Muscle layer of duodenum (tissue), 2 donors: Measurements from ENCODE around the gene NUP54.

Experiments used
- H3K27ac ChIP-seq: one replicate; pipeline ENCODE4 v1.7.0; 2013; ENCODE audit warnings: mild to moderate bottlenecking, low read length
- H3K27me3 ChIP-seq: one replicate; pipeline ENCODE4 v1.7.0; 2013; ENCODE audit warnings: low read depth, mild to moderate bottlenecking, control low read depth, low read length
- H3K36me3 ChIP-seq, 2 donors: one replicate each; pipeline ENCODE4 v1.7.0; 2013; ENCODE audit warnings: low read length in 2 of 2, control low read depth in 1 of 2, mild to moderate bottlenecking in 1 of 2; ENCODE audit not compliant: insufficient read depth in 2 of 2, control insufficient read depth in 1 of 2
- H3K4me1 ChIP-seq, 2 donors: one replicate each; pipeline ENCODE4 v1.7.0; 2013; ENCODE audit warnings: low read length in 2 of 2, mild to moderate bottlenecking in 2 of 2, control low read depth in 1 of 2, moderate library complexity in 1 of 2; ENCODE audit not compliant: insufficient read depth in 2 of 2, control insufficient read depth in 1 of 2
- H3K4me3 ChIP-seq, 2 donors: one replicate each; pipeline ENCODE4 v1.7.0; 2013; ENCODE audit warnings: low read length in 2 of 2, low read depth in 1 of 2, mild to moderate bottlenecking in 1 of 2
- H3K9me3 ChIP-seq, 2 donors: one replicate each; pipeline ENCODE4 v1.7.0; 2013; ENCODE audit warnings: low read length in 2 of 2, control low read depth in 1 of 2, mild to moderate bottlenecking in 1 of 2; ENCODE audit not compliant: control insufficient read depth in 1 of 2
- donor health status: healthy.

The NUP54 gene

DNA sequence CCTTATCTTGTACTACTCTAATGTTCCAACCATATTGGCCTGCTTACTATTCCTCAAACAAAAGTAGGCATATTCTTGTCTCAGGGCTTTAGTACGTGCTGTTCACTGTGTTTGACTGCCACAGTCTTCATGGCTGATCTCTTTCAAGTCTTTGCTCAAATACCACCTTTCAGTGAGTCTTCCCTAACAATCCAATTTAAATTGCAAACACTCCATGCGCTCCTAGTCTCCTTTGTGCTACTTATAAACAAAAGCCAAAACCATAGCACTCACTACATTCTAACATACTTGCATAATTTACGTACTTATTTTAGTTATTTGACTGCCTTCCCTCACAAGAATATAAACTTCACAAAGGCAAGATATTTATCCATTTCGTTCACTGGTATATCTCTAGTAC lies 75.4 kb downstream of the NUP54 start:
- H3K4me3 ChIP-seq, result no peak overlapping the region
- H3K4me1 ChIP-seq, result no peaks in the 10 kb centered on the region
- no peaks in the 10 kb centered on the region for H3K9me3 ChIP-seq
- H3K27me3 ChIP-seq, result no peaks in the 10 kb centered on the region
- H3K27ac ChIP-seq, result no peak overlapping the region
- no peaks in the 10 kb centered on the region for H3K36me3 ChIP-seq

DNA sequence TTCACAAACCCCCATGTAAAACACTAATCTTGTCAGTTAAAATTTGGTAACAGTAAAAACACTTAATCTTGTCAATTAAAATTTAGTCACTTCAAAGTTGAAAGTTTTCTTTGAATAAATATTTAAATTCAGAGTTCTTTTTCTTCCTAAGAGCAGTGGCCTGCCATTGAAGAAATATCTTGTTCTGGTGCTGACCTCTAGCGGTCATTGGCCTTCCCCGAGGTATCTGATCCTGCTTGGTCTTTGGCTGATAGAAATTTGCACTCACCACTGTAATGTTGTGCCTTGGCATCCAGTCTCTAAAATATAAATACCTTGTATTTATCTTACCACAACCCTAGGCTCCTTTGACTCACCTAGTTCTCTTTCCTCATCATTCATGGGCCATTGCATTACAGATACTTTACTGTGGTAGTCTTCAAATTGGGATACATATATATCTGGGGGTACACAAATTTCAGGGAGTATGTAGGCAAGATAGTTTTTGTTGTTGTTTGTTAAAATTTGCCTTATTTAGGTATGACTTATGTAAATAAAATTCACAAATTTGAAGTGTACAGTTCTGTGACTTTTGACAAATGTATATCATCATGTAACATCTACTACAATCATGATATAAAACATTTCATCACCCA lies 80.4 kb downstream of the NUP54 start:
- Histone ChIP-seq H3K4me3 (no peak overlapping the region), H3K27ac (no peak overlapping the region), H3K4me1 (no peaks in the 10 kb centered on the region), H3K27me3 (no peaks in the 10 kb centered on the region), H3K36me3 (no peaks in the 10 kb centered on the region), H3K9me3 (no peaks in the 10 kb centered on the region)

DNA sequence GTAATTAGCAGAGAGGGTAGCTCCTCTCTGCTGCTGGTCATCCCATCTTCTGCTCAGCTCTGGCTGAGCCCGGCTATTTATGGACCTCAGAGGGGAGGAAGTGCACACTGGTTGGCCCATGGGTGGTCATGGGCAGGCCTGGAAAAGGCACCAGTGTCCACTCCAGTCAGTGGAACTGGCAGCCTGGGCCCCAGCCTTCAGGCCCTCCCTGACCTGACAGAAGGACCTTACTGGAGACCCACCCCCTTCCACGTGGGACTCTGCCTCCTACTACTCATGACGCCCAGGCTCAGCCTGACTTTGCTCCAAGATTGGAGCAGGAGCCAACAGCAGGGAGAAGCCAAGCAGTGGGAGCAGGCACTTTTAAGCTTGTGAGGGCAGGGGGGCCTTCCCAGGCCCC lies 81.7 kb downstream of the NUP54 start:
- H3K36me3 ChIP-seq, result no peaks in the 10 kb centered on the region
- no peak overlapping the region for H3K4me3 ChIP-seq
- H3K4me1 ChIP-seq, result no peaks in the 10 kb centered on the region
- no peaks in the 10 kb centered on the region for H3K27me3 ChIP-seq
- no peak overlapping the region for H3K27ac ChIP-seq
- no peaks in the 10 kb centered on the region for H3K9me3 ChIP-seq
